Motor neuron (in vitro differentiated cells): Measurements from ENCODE around the gene QRICH2. TPM values are rescaled to one million over a fixed set of nuclear protein-coding genes. Genes with fewer than 3 reads are reported as not detected.
"Not testable (repeated sequence)": the region's sequence is repeated elsewhere in the genome, so short reads cannot be mapped to it uniquely, and the experiment has no call there.

Experiments
- ATAC-seq, 8 experiments: fragments of 200-7000 bp; cut with Tn5 transposase; replicated peaks in 6 of 8; 2 replicates each; pipeline ENCODE4 v1.8.0; 2021; ENCODE audit warnings: mild to moderate bottlenecking in 8 of 8, moderate library complexity in 8 of 8
- H3K27ac ChIP-seq, 2 donors: fragments of 250-450 bp; sonication (Bioruptor Pico); 2 replicates each; pipeline ENCODE4 v1.9.0; 2021; ENCODE audit warnings: antibody characterized with exemption in 2 of 2, mild to moderate bottlenecking in 2 of 2, moderate library complexity in 1 of 2
- H3K4me1 ChIP-seq, 2 donors: fragments of 250-450 bp; sonication (Bioruptor Pico); replicated peaks in 1 of 2; 2 replicates each; pipeline ENCODE4 v1.6.1; 2021; ENCODE audit warnings: antibody characterized with exemption in 2 of 2, mild to moderate bottlenecking in 2 of 2, moderate library complexity in 1 of 2
- H3K4me3 ChIP-seq, 5 donors: fragments of 250-450 bp; sonication (Bioruptor Pico); 2 replicates each; pipeline ENCODE4 v1.9.0; 2021; ENCODE audit warnings: antibody characterized with exemption in 5 of 5, mild to moderate bottlenecking in 5 of 5, moderate library complexity in 4 of 5
- WGBS, 10 experiments: fragments of 450-650 bp; shearing (Covaris generic); methylation state at CpG; one replicate each; pipeline ENCODE4 v1.0.0; 2022; 5-methylcytosine and 5-hydroxymethylcytosine counted together
- in situ Hi-C, 9 experiments: fragments of 400-800 bp; cut with MboI; loops; one replicate each; pipeline ENCODE4 v1.15.0; 2021; ENCODE audit warnings: low sequenced_read_pairs in 9 of 9, low pct_unique_long_range_greater_than_20kb in 2 of 9; ENCODE audit not compliant: unreplicated experiment in 9 of 9
- total RNA-seq, 8 experiments: library from RNA; unstranded; fragments of 300-600 nt; gene quantifications; 2 replicates each; pipeline versions ENCODE4 v1.2.3 to v1.2.4, GENCODE V29; 2022

Gene QRICH2
- total RNA-seq, 8 experiments from 2014 or later: 2.8 to 9.3 (median 3.6) TPM

GRCh38 chr17:76246080-76247066 lies 61.7 kb downstream of the QRICH2 start:
- 10 to 92% (median 75%) methylated on average over 1 to 6 of the region's 7 CpGs; no CpG with 5 or more reads in 1 of the 10 experiments for WGBS, 10 experiments
- Histone ChIP-seq H3K27ac (no peak overlapping the region), H3K4me1 (peaks cover 4 to 8% of the 10 kb centered on the region in 2 donors), H3K4me3 (no peak overlapping the region)
- peak in 7 of 8 experiments; percentile 24 to 83 (median 56) for ATAC-seq
- in situ Hi-C loops: no loop called here

GRCh38 chr17:76244721-76245120 lies 63.4 kb downstream of the QRICH2 start:
- H3K4me1 ChIP-seq, ATAC-seq, H3K4me3 ChIP-seq, H3K27ac ChIP-seq, in situ Hi-C loops: not testable (repeated sequence)
- 61 to 100% (median 88%) methylated on average over 2 to 6 of the region's 8 CpGs; no CpG with 5 or more reads in 1 of the 10 experiments for WGBS, 10 experiments

- in situ Hi-C loops: no loop called here
- ATAC-seq: no peak
- WGBS, 10 experiments: 18 to 100% (median 70%) methylated on average over 1 to 11 of the region's 12 CpGs; no CpG with 5 or more reads in 1 of the 10 experiments
Measured at GRCh38 chr17:76243826-76244679, 64.0 kb downstream of the QRICH2 start.

GRCh38 chr17:76241691-76242255 lies 66.3 kb downstream of the QRICH2 start:
- in situ Hi-C loops: no loop called here
- Histone ChIP-seq H3K27ac (no peak overlapping the region), H3K4me1 (peaks cover 11 to 14% of the 10 kb centered on the region in 2 donors), H3K4me3 (peak overlapping the region in 4 of 5 donors; percentile 48 to 71 (median 52))
- ATAC-seq: no peak
- 58 to 100% (median 92%) methylated on average over 1 to 6 of the region's 15 CpGs; no CpG with 5 or more reads in 5 of the 10 experiments for WGBS, 10 experiments

More at GRCh38 chr17:76243826-76244679, 64.0 kb downstream of the QRICH2 start:
- no peak overlapping the region for H3K27ac ChIP-seq
- peaks cover 7 to 11% of the 10 kb centered on the region in 2 donors for H3K4me1 ChIP-seq
- no peak overlapping the region for H3K4me3 ChIP-seq

- Histone ChIP-seq H3K4me3 (peak overlapping the region; percentile 45 to 71 (median 48)), H3K4me1 (peaks cover 8 to 9% of the 10 kb centered on the region in 2 donors), H3K27ac (no peak overlapping the region)
- WGBS, 10 experiments: 2 to 33% (median 13%) methylated on average over 1 to 12 of the region's 12 CpGs; no CpG with 5 or more reads in 3 of the 10 experiments
- in situ Hi-C loops: no loop called here
- ATAC-seq: peak in 2 of 8 experiments; percentile 4 to 6
Measured at GRCh38 chr17:76241204-76241538, 66.9 kb downstream of the QRICH2 start.

- in situ Hi-C loops: no loop called here
- ATAC-seq: peak; percentile 85 to 95 (median 92)
- 0% methylated on average over 1 to 15 of the region's 102 CpGs; no CpG with 5 or more reads in 5 of the 10 experiments for whole genome bisulfite sequencing, 10 experiments
- Histone ChIP-seq H3K27ac (peak within 1 kb of the TSS; percentile 18 to 60), H3K4me3 (peak within 1 kb of the TSS; percentile 45 to 71 (median 48)), H3K4me1 (peaks cover 8 to 9% of the 10 kb centered on the region in 2 donors)
Measured at GRCh38 chr17:76240461-76241203, 67.4 kb downstream of the QRICH2 start, which contains the start of gene RNF157. RNF157 (minus strand) TSS chr17:76240493; CDS start chr17:76240240, 253 bp downstream.

- no CpG with 5 or more reads among the region's 75 CpGs for WGBS, 10 experiments
- H3K4me3 ChIP-seq: peak overlapping the region; percentile 45 to 71 (median 48)
- peak overlapping the region; percentile 18 to 60 for H3K27ac ChIP-seq
- peaks cover 8 to 9% of the 10 kb centered on the region in 2 donors for H3K4me1 ChIP-seq
- in situ Hi-C loops: no loop called here
- peak in 7 of 8 experiments; percentile 0 to 45 (median 34) for ATAC-seq
Measured at GRCh38 chr17:76239538-76240274, 68.4 kb downstream of the QRICH2 start.

- Histone ChIP-seq H3K4me3 (peak overlapping the region; percentile 45 to 71 (median 48)), H3K4me1 (peaks cover 8 to 9% of the 10 kb centered on the region in 2 donors), H3K27ac (no peak overlapping the region)
- ATAC-seq: no peak
- in situ Hi-C loops: no loop called here
- WGBS, 10 experiments: 22 to 100% (median 64%) methylated on average over 1 to 9 of the region's 11 CpGs; no CpG with 5 or more reads in 1 of the 10 experiments
Measured at GRCh38 chr17:76238847-76239537, 69.1 kb downstream of the QRICH2 start.

- Histone ChIP-seq H3K27ac (no peak overlapping the region), H3K4me1 (peaks cover 8 to 9% of the 10 kb centered on the region in 2 donors), H3K4me3 (no peak overlapping the region)
- in situ Hi-C loops: no loop called here
- 50 to 100% (median 85%) methylated on average over 1 to 6 of the region's 7 CpGs; no CpG with 5 or more reads in 2 of the 10 experiments for WGBS, 10 experiments
- ATAC-seq: no peak
Measured at GRCh38 chr17:76237859-76238313, 70.2 kb downstream of the QRICH2 start.

- in situ Hi-C loops: no loop called here
- no peak for ATAC-seq
- H3K4me1 ChIP-seq: peaks cover 8% of the 10 kb centered on the region in 2 donors
- H3K27ac ChIP-seq: no peak overlapping the region
- no peak overlapping the region for H3K4me3 ChIP-seq
Measured at GRCh38 chr17:76236603-76237002, 71.5 kb downstream of the QRICH2 start.

- in situ Hi-C loops: no loop called here
- no peak for ATAC-seq
- H3K4me1 ChIP-seq: peaks cover 5 to 8% of the 10 kb centered on the region in 2 donors
- H3K27ac ChIP-seq: no peak overlapping the region
- no peak overlapping the region for H3K4me3 ChIP-seq
- WGBS, 10 experiments: 60 to 100% (median 90%) methylated on average over 1 to 2 of the region's 2 CpGs; no CpG with 5 or more reads in 2 of the 10 experiments
Measured at GRCh38 chr17:76235883-76236282, 72.2 kb downstream of the QRICH2 start.
